ENCODE results near the gene PACSIN2. TPM values are rescaled to one million over a fixed set of nuclear protein-coding genes. Genes with fewer than 3 reads are reported as not detected.
"Not testable (repeated sequence)": the region's sequence is repeated elsewhere in the genome, so short reads cannot be mapped to it uniquely, and the experiment has no call there.

PACSIN2 gene
- total RNA-seq, 1 donor from 2014 or later: 61.0 TPM

DNA sequence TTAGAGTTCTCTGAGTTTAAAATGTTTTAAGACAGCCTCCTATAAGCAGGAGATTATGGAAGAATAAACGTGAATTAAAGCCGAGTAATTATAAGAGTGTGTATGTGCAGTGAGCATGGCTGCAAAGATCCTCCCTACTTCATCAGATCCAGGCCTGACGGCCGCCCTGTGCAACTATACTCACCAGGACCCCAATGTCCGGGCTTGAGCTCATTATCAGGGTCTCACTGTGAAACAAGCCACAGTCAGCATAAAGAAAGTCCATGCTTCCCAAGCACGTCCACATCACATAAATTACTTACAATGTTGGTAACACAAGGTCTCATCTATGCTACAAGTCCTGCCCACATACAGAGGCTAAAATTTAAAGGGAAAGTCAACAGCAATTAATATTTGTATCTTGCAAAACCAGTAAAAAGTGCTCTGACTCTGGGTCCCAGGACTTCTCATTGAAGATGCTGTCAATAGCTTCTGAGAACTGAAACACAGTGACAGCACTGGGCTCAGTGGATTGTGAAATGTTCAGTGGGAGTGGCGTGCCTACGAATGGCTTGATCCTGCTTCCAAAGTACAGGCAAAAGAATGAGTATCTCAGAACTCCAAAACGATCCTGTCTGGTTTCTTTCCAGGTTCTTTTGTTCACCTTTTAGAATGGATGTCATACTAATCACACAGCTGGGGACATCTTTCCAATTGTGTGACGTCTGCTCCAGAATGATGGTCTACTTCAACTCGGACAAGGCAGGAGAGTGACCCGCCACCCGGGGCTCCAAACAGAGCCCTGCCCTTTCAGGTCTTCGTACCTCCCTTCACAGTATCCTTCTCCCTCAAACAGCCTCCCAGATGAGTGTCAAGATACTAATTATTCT lies 85.7 kb downstream of the PACSIN2 start:
- Mint-ChIP-seq H3K4me1 (ENCODE audit: low read depth) (peaks cover 24% of the 10 kb centered on the region), H3K4me3 (ENCODE audit: low read depth) (no peak overlapping the region), H3K27me3 (no peaks in the 10 kb centered on the region), H3K27ac (no peak overlapping the region), H3K9me3 (ENCODE audit: low read depth) (no peaks in the 10 kb centered on the region), H3K36me3 (ENCODE audit: insufficient read depth) (no peaks in the 10 kb centered on the region)
- TF ChIP-seq, protein P1, sequence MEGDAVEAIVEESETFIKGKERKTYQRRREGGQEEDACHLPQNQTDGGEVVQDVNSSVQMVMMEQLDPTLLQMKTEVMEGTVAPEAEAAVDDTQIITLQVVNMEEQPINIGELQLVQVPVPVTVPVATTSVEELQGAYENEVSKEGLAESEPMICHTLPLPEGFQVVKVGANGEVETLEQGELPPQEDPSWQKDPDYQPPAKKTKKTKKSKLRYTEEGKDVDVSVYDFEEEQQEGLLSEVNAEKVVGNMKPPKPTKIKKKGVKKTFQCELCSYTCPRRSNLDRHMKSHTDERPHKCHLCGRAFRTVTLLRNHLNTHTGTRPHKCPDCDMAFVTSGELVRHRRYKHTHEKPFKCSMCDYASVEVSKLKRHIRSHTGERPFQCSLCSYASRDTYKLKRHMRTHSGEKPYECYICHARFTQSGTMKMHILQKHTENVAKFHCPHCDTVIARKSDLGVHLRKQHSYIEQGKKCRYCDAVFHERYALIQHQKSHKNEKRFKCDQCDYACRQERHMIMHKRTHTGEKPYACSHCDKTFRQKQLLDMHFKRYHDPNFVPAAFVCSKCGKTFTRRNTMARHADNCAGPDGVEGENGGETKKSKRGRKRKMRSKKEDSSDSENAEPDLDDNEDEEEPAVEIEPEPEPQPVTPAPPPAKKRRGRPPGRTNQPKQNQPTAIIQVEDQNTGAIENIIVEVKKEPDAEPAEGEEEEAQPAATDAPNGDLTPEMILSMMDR (IDR thresholded peaks at IDR 0.05; ENCODE audit: unreplicated experiment): no peak
- DNase-seq (ENCODE audit: low spot score, unreplicated experiment): no peak

DNA sequence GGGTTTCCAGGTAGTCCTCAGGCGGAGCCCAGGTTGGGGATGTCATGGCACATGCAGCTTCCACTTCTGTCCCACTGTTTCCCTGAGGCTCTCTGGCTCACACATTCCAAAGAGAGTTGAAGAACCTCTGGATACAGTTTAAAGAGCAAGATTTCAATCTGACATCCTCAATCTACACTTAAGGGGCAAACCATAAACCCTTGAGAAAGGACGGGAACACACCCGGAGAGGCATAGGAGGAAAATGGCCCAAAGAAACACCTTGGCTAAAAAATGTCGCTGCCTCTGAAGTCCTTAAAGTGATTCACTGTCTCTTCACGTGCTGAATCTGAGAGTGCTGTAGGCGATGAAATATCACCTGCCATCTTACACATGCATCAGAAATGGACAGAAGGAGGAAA lies 87.0 kb downstream of the PACSIN2 start:
- no peaks in the 10 kb centered on the region for H3K36me3 Mint-ChIP-seq (ENCODE audit: insufficient read depth)
- no peak overlapping the region for H3K4me3 Mint-ChIP-seq (ENCODE audit: low read depth)
- DNase-seq (ENCODE audit: low spot score, unreplicated experiment): no peak
- no peaks in the 10 kb centered on the region for H3K27me3 Mint-ChIP-seq
- no peaks in the 10 kb centered on the region for H3K9me3 Mint-ChIP-seq (ENCODE audit: low read depth)
- no peak overlapping the region for H3K27ac Mint-ChIP-seq
- TF ChIP-seq, protein P1 (IDR thresholded peaks at IDR 0.05; ENCODE audit: unreplicated experiment): no peak
- peaks cover 18% of the 10 kb centered on the region for H3K4me1 Mint-ChIP-seq (ENCODE audit: low read depth)

DNA sequence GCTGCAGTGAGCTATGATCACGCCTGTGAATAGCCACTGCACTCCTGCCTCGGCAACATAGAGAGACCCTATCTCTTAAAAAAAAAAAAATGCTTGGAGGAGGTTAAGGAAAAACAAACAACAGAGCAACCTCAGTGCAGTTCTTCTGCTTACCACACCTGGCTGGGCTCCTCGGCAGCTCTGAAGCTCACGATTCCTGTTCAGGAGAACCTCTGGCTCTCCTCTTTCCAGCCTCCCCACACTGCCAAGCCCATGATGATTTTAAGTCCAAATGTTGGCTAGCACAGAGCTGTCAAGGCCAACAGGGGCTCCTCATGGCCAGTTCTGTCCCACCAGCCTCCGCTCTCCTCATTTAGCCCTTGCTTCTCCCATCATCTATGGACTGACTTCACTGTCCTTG lies 88.2 kb downstream of the PACSIN2 start:
- TF ChIP-seq, protein P1 (IDR thresholded peaks at IDR 0.05; ENCODE audit: unreplicated experiment): no peak
- no peak for DNase-seq (ENCODE audit: low spot score, unreplicated experiment)
- Mint-ChIP-seq H3K4me1 (ENCODE audit: low read depth) (peaks cover 30% of the 10 kb centered on the region), H3K27me3 (no peaks in the 10 kb centered on the region), H3K27ac (no peak overlapping the region), H3K9me3 (ENCODE audit: low read depth) (no peaks in the 10 kb centered on the region), H3K36me3 (ENCODE audit: insufficient read depth) (no peaks in the 10 kb centered on the region), H3K4me3 (ENCODE audit: low read depth) (no peak overlapping the region)

DNA sequence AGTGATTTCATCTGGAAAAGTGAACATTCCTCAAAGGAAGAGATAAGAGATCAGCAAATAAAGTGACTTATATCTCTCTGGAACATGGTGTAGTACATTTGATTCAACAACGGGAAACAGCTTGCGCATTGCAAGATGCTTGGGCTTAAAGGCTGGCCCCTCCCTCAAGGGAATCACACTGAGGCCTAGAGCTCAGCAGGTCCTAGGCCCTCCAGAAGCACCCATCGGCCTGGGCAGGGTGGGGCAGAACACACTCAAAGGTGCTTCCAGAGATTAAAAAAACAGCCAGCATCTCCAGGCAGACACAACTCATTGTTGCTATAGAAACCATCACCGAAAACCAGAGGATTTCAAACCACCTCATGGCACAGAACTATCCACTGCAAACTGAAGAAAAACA lies 88.8 kb downstream of the PACSIN2 start:
- no peak overlapping the region for H3K4me3 Mint-ChIP-seq (ENCODE audit: low read depth)
- H3K27ac Mint-ChIP-seq: no peak overlapping the region
- no peaks in the 10 kb centered on the region for H3K27me3 Mint-ChIP-seq
- peaks cover 33% of the 10 kb centered on the region for H3K4me1 Mint-ChIP-seq (ENCODE audit: low read depth)
- no peak for DNase-seq (ENCODE audit: low spot score, unreplicated experiment)
- H3K9me3 Mint-ChIP-seq (ENCODE audit: low read depth): no peaks in the 10 kb centered on the region
- no peaks in the 10 kb centered on the region for H3K36me3 Mint-ChIP-seq (ENCODE audit: insufficient read depth)
- TF ChIP-seq, protein P1 (IDR thresholded peaks at IDR 0.05; ENCODE audit: unreplicated experiment): no peak

- TF ChIP-seq, protein P1 (IDR thresholded peaks at IDR 0.05; ENCODE audit: unreplicated experiment): no peak
- H3K4me3 Mint-ChIP-seq (ENCODE audit: low read depth): no peak overlapping the region
- no peaks in the 10 kb centered on the region for H3K27me3 Mint-ChIP-seq
- peaks cover 33% of the 10 kb centered on the region for H3K4me1 Mint-ChIP-seq (ENCODE audit: low read depth)
- H3K9me3 Mint-ChIP-seq (ENCODE audit: low read depth): no peaks in the 10 kb centered on the region
- no peak overlapping the region for H3K27ac Mint-ChIP-seq
- no peaks in the 10 kb centered on the region for H3K36me3 Mint-ChIP-seq (ENCODE audit: insufficient read depth)
- no peak for DNase-seq (ENCODE audit: low spot score, unreplicated experiment)
These were observed 89.4 kb downstream of the PACSIN2 start for GRCh38 chr22:42925598-42925997.

GRCh38 chr22:42925031-42925430 lies 89.9 kb downstream of the PACSIN2 start:
- H3K4me1 Mint-ChIP-seq (ENCODE audit: low read depth): peaks cover 35% of the 10 kb centered on the region
- not testable (repeated sequence) for DNase-seq (ENCODE audit: low spot score, unreplicated experiment); H3K27ac Mint-ChIP-seq; H3K9me3 Mint-ChIP-seq (ENCODE audit: low read depth); H3K4me3 Mint-ChIP-seq (ENCODE audit: low read depth); H3K27me3 Mint-ChIP-seq; H3K36me3 Mint-ChIP-seq (ENCODE audit: insufficient read depth)
